ENCODE measurements around the gene PRDM10.

- TF ChIP-seq EZH2 (IDR thresholded peaks at IDR 0.05; ENCODE audit: borderline replicate concordance, low read depth, low read length, severe bottlenecking) (no peak), CTCF (IDR thresholded peaks at IDR 0.05; ENCODE audit: borderline replicate concordance, extremely low read depth, low read length, poor library complexity, severe bottlenecking) (no peak)
Measured at GRCh38 chr11:129950101-129951091, 52.2 kb downstream of the PRDM10 start.
